ENCODE data around the gene GPR25. TPM values are rescaled to one million over a fixed set of nuclear protein-coding genes. Genes with fewer than 3 reads are reported as not detected.

Gene GPR25
- total RNA-seq, 2 experiments from 2014 or later: not detected

DNA sequence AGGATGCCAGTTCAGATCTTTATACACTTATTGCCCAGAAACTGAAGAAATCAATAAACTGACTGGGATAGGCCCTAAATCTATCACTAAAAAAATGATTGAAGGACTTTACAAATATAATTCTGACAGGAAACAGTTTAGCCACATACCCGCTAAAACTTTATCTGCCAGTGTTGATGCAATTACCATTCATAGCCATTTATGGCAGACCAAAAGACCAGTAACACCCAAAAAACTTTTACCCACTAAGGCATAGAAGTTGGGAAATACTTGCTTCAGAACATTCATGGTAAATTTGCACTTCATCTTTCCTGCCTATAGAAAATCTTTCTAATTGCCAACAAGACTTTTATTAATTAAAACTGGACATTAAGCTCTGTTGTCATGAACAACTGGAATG is 15.0 kb upstream of the GPR25 start:
- intact Hi-C loops (cut with micrococcal nuclease): no loop called here
- DNase-seq: no peak
- H3K4me1 Mint-ChIP-seq (ENCODE audit: low read depth): peaks cover 13% of the 10 kb centered on the region
- H3K36me3 Mint-ChIP-seq: peaks cover 9% of the 10 kb centered on the region
- no peaks in the 10 kb centered on the region for H3K9me3 Mint-ChIP-seq
- H3K27ac Mint-ChIP-seq: no peak overlapping the region
- POLR2A ChIA-PET: no interaction called here
- CTCF ChIA-PET: interaction anchor here (1.4 to 1.6 kb wide), 2 partner anchors 114 to 121 kb away, joined by 3 to 4 read pairs; no protein-coding TSS in a partner anchor
- no peaks in the 10 kb centered on the region for H3K27me3 Mint-ChIP-seq
- no peak overlapping the region for H3K4me3 Mint-ChIP-seq

DNA sequence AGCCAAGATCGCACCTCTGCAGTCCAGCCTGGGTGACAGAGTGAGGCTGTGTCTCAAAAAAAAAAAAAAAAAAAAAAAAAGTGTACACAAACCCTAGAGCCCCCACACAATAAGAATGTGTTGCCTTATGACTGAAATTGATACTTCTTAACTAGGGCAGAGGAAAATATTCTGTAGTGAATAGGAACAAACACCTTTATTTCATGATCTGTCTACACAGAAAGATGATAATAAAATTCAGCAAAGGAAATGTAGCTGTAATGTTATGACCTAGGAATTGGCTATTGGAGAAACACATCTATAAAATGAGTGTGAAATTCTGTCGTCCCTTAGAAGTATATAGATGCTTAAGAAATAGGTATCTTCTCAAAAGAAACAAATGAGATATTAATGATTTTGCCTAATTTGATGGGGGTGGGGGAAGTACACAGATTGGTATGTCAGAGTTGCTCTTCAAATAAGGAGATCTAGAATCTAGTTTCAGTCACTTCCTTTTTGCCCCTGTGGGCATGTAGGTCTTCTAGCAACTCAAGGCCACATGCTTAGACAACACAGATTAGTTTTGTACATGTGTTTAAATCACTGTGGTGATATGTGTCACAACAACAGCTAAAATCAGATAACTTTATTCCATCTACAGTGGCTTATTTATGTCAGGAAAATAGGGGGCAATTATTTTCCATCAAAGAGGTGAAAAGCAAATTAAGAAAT is 10.7 kb upstream of the GPR25 start:
- H3K4me3 Mint-ChIP-seq: no peak overlapping the region
- H3K27ac Mint-ChIP-seq: peak overlapping the region; percentile 1
- H3K9me3 Mint-ChIP-seq: no peaks in the 10 kb centered on the region
- ChIA-PET POLR2A (interaction anchor here (0.6 kb wide), 1 partner anchor 28 kb away, joined by 8 read pairs; no protein-coding TSS in a partner anchor), CTCF (interaction anchor here (1.0 to 1.6 kb wide), 3 partner anchors 16 to 110 kb away, joined by 3 to 7 read pairs (median 5); no protein-coding TSS in a partner anchor)
- peaks cover 10% of the 10 kb centered on the region for H3K27me3 Mint-ChIP-seq
- intact Hi-C loops (cut with micrococcal nuclease): loop anchor here (1.0 kb wide), 1 partner anchor 27 kb away; no protein-coding TSS in a partner anchor
- peaks cover 41% of the 10 kb centered on the region for H3K4me1 Mint-ChIP-seq (ENCODE audit: low read depth)
- H3K36me3 Mint-ChIP-seq: peaks cover 4% of the 10 kb centered on the region
- DNase-seq: no peak

DNA sequence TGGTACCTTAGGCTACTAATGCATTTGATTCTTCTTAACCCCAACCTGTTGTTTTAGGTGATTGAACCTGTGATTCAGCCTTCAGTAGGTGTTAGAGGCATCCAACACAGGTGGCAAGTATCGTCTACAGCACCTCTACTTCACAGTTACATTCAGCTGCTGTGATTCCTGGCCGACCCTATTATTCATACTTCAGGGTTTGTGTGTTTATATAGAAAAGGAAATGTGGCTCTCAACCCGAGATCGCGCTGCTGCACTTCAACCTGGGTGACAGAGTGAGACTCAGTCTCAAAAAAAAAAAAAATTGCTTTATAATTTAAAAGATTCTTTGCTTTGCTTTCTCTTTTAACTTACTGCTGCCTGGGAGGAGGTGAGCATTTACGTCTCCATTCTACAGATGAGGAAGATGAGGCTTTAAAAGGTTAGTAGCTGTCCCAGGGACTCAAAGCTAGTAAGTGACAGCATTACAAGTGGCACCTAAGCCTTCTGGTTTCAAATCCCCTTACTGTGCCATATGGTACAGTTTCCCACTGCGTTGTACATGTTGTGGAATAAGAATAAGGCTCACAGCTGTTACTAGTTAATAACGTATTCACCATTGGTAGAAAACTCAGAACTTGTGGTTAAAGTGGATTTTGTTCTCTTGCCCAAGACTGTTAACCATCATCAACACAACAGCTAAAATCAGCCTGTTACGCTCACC is 9.9 kb upstream of the GPR25 start:
- Mint-ChIP-seq H3K27ac (no peak overlapping the region), H3K36me3 (peaks cover 4% of the 10 kb centered on the region), H3K27me3 (peaks cover 16% of the 10 kb centered on the region), H3K4me3 (no peak overlapping the region), H3K9me3 (no peaks in the 10 kb centered on the region), H3K4me1 (ENCODE audit: low read depth) (peaks cover 47% of the 10 kb centered on the region)
- POLR2A ChIA-PET: interaction anchor here (0.6 to 1.1 kb wide), 2 partner anchors 27 kb away, joined by 7 to 8 read pairs; no protein-coding TSS in a partner anchor
- intact Hi-C loops (cut with micrococcal nuclease): loop anchor here (1.0 kb wide), 1 partner anchor 26 kb away; no protein-coding TSS in a partner anchor
- peak; percentile 45 for DNase-seq
- CTCF ChIA-PET: interaction anchor here (0.7 to 1.6 kb wide), 4 partner anchors 16 to 603 kb away, joined by 3 to 7 read pairs (median 4); no protein-coding TSS in a partner anchor

DNA sequence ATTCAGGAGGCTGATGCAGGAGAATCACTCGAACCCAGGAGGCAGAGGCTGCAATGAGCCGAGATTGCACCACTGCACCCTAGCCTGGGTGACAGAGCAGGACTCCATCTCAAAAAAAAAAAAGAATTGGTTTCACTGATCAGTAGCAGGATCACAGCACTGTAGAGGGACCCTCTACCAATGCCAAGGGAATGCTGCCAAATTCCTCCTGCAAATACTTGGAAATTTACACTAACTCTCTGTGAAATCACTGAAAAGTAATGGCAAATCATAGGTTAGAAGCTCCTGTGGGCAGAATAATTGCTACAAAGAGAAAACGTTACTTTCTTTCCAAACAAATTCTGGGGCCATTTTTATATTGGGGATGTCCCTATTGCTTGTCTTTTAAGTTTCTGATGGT is 6.7 kb upstream of the GPR25 start:
- H3K27me3 Mint-ChIP-seq: peaks cover 21% of the 10 kb centered on the region
- H3K4me3 Mint-ChIP-seq: no peak overlapping the region
- peaks cover 4% of the 10 kb centered on the region for H3K36me3 Mint-ChIP-seq
- intact Hi-C loops (cut with micrococcal nuclease): loop anchor here (1.0 to 5.0 kb wide), 6 partner anchors 14 to 239 kb away; no protein-coding TSS in a partner anchor
- no peak overlapping the region for H3K27ac Mint-ChIP-seq
- no peaks in the 10 kb centered on the region for H3K9me3 Mint-ChIP-seq
- ChIA-PET CTCF (interaction anchor here (1.1 to 2.2 kb wide), 3 partner anchors 10 to 23 kb away, joined by 3 to 18 read pairs (median 7); no protein-coding TSS in a partner anchor), POLR2A (interaction anchor here (0.6 to 1.5 kb wide), 4 partner anchors 9 to 23 kb away, joined by 3 to 15 read pairs (median 5); no protein-coding TSS in a partner anchor)
- peaks cover 62% of the 10 kb centered on the region for H3K4me1 Mint-ChIP-seq (ENCODE audit: low read depth)
- DNase-seq: no peak

DNA sequence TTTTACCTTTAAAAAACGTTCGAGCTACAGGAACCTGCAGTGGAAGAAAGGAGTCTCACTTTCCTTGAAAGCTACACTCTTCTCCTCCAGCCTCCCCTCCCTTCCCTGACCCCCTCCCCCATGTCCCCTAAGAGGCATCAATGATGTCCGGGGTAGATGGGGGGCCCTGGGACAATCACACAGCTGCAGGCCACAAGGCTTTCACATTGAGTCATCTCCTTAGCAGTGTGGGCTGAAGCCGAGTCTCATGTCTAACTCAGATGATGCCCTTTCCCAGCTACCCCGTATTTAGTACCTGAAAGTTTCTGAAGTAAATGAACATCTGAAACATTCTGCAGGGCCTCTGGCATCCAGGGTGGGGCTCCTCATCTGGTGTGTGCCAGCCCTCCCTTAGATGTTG is 6.3 kb upstream of the GPR25 start:
- H3K27ac Mint-ChIP-seq: no peak overlapping the region
- peak; percentile 81 for DNase-seq
- intact Hi-C loops (cut with micrococcal nuclease): loop anchor here (1.0 to 5.0 kb wide), 6 partner anchors 14 to 239 kb away; no protein-coding TSS in a partner anchor
- peaks cover 66% of the 10 kb centered on the region for H3K4me1 Mint-ChIP-seq (ENCODE audit: low read depth)
- H3K4me3 Mint-ChIP-seq: no peak overlapping the region
- H3K9me3 Mint-ChIP-seq: no peaks in the 10 kb centered on the region
- CTCF ChIA-PET: interaction anchor here (1.1 to 2.2 kb wide), 4 partner anchors 9 to 105 kb away, joined by 3 to 18 read pairs (median 5); no protein-coding TSS in a partner anchor
- H3K27me3 Mint-ChIP-seq: peaks cover 25% of the 10 kb centered on the region
- POLR2A ChIA-PET: interaction anchor here (0.6 to 1.5 kb wide), 4 partner anchors 10 to 22 kb away, joined by 3 to 15 read pairs (median 5); no protein-coding TSS in a partner anchor
- peaks cover 4% of the 10 kb centered on the region for H3K36me3 Mint-ChIP-seq

DNA sequence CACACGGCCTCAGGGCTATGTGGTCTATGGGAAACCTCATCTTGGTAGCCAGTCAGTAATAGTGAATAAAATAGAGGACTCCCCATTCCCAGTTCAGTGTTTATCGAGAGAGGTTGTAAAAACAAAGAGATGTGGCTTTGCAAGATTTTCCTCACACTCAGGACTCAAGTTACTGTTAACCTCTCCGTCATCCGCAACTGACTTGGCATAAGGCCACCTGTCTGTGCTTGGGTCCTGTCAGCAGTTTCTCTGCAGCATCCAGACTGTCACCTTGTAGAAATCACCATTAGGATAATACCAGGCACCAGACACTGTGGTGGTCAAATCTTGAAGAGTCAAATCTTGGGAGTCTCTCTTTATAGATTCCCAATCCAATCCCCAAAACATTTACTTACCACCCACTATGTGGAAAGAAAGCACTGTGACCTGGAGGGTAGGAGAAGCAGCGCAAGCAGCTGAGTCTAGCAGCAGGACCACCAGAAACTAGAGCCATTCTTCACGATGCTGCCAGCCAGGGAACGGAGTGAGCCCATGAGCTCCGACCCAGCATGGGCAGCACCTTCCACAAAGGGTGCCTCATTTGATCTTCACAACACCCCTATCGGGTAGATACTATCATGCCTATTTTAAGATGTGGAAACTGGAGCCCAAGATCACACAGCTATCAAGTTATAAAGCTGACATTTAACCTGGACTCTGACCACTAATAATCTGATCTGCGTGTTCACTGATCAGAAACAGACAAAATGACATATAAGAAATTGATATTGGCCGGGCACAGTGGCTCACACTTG is 5.6 kb upstream of the GPR25 start:
- H3K9me3 Mint-ChIP-seq: no peaks in the 10 kb centered on the region
- H3K4me1 Mint-ChIP-seq (ENCODE audit: low read depth): peaks cover 68% of the 10 kb centered on the region
- DNase-seq: peak; percentile 55
- peaks cover 29% of the 10 kb centered on the region for H3K27me3 Mint-ChIP-seq
- ChIA-PET POLR2A (interaction anchor here (1.2 to 1.5 kb wide), 2 partner anchors 11 to 22 kb away, joined by 7 to 15 read pairs; no protein-coding TSS in a partner anchor), CTCF (interaction anchor here (0.5 to 2.2 kb wide), 5 partner anchors 8 to 245 kb away, joined by 3 to 18 read pairs (median 4); no protein-coding TSS in a partner anchor)
- no peak overlapping the region for H3K4me3 Mint-ChIP-seq
- no peak overlapping the region for H3K27ac Mint-ChIP-seq
- H3K36me3 Mint-ChIP-seq: peaks cover 4% of the 10 kb centered on the region
- intact Hi-C loops (cut with micrococcal nuclease): loop anchor here (2.0 to 5.0 kb wide), 4 partner anchors 38 to 240 kb away; no protein-coding TSS in a partner anchor

DNA sequence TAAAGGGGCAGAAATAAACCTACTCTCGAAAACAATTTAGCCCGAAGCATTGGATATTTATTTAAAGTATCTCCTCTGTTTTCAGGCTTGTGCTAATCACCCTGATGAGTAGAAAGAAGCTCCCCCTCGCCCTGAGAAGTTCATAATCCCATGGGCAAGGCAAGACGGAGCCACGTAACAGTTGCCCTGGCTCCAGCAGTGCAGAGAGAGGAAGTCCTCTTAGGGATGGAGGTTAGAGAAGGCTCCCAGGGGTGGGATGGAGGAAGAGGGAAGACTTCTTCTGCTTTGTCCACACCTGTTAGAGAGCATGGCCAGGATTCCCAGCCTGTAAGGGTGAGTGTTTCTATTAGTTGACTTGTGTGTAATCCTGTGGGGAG is 3.4 kb upstream of the GPR25 start:
- peaks cover 3% of the 10 kb centered on the region for H3K36me3 Mint-ChIP-seq
- peaks cover 34% of the 10 kb centered on the region for H3K27me3 Mint-ChIP-seq
- intact Hi-C loops (cut with micrococcal nuclease): loop anchor here (5.0 kb wide), 3 partner anchors 57 to 242 kb away; no protein-coding TSS in a partner anchor
- no peak for DNase-seq
- H3K9me3 Mint-ChIP-seq: no peaks in the 10 kb centered on the region
- ChIA-PET CTCF (interaction anchor here (0.6 to 1.6 kb wide), 4 partner anchors 11 to 247 kb away, joined by 3 to 4 read pairs (median 4); no protein-coding TSS in a partner anchor), POLR2A (interaction anchor here (1.1 kb wide), 1 partner anchor 20 kb away, joined by 10 read pairs; no protein-coding TSS in a partner anchor)
- no peak overlapping the region for H3K4me3 Mint-ChIP-seq
- H3K27ac Mint-ChIP-seq: no peak overlapping the region
- peaks cover 57% of the 10 kb centered on the region for H3K4me1 Mint-ChIP-seq (ENCODE audit: low read depth)

GRCh38 chr1:200869753-200870391 is 2.9 kb upstream of the GPR25 start:
- Mint-ChIP-seq H3K36me3 (peaks cover 3% of the 10 kb centered on the region), H3K27me3 (peaks cover 37% of the 10 kb centered on the region), H3K9me3 (no peaks in the 10 kb centered on the region), H3K4me1 (ENCODE audit: low read depth) (peaks cover 60% of the 10 kb centered on the region), H3K27ac (no peak overlapping the region), H3K4me3 (no peak overlapping the region)
- intact Hi-C loops (cut with micrococcal nuclease): loop anchor here (1.0 to 5.0 kb wide), 5 partner anchors 8 to 243 kb away; no protein-coding TSS in a partner anchor
- DNase-seq: peak; percentile 75
- ChIA-PET POLR2A (interaction anchor here (0.6 to 1.1 kb wide), 2 partner anchors 20 to 60 kb away, joined by 3 to 10 read pairs; no protein-coding TSS in a partner anchor), CTCF (interaction anchor here (0.6 to 1.6 kb wide), 4 partner anchors 9 to 248 kb away, joined by 3 to 4 read pairs (median 4); no protein-coding TSS in a partner anchor)

GRCh38 chr1:200873116-200873670 is 412 bp downstream of the GPR25 start:
- intact Hi-C loops (cut with micrococcal nuclease): no loop called here
- DNase-seq: no peak
- no peaks in the 10 kb centered on the region for H3K9me3 Mint-ChIP-seq
- H3K27ac Mint-ChIP-seq: no peak overlapping the region
- ChIA-PET POLR2A (interaction anchor here (1.9 kb wide), 1 partner anchor 15 kb away, joined by 4 read pairs; no protein-coding TSS in a partner anchor), CTCF (interaction anchor here (0.6 kb wide), 1 partner anchor 105 kb away, joined by 3 read pairs; no protein-coding TSS in a partner anchor)
- H3K4me1 Mint-ChIP-seq (ENCODE audit: low read depth): peaks cover 59% of the 10 kb centered on the region
- no peaks in the 10 kb centered on the region for H3K36me3 Mint-ChIP-seq
- H3K4me3 Mint-ChIP-seq: no peak overlapping the region
- H3K27me3 Mint-ChIP-seq: peaks cover 41% of the 10 kb centered on the region

- H3K27ac Mint-ChIP-seq: no peak overlapping the region
- no peak overlapping the region for H3K4me3 Mint-ChIP-seq
- no peak for DNase-seq
- H3K36me3 Mint-ChIP-seq: no peaks in the 10 kb centered on the region
- ChIA-PET CTCF (no interaction called here), POLR2A (no interaction called here)
- intact Hi-C loops (cut with micrococcal nuclease): no loop called here
- peaks cover 44% of the 10 kb centered on the region for H3K27me3 Mint-ChIP-seq
- no peaks in the 10 kb centered on the region for H3K9me3 Mint-ChIP-seq
- H3K4me1 Mint-ChIP-seq (ENCODE audit: low read depth): peaks cover 65% of the 10 kb centered on the region
Measured at GRCh38 chr1:200873671-200874397, 1.1 kb downstream of the GPR25 start.
